H1 (cell line): Measurements from ENCODE around the gene PCDHA5. TPM values are rescaled to one million over a fixed set of nuclear protein-coding genes. Genes with fewer than 3 reads are reported as not detected.

Experiments
- CTCF ChIA-PET: fragments of 300-600 bp; sonication (Branson Sonifier 250); formaldehyde crosslinking; loops from one replicate; lab custom pipeline; 2021; ENCODE audit not compliant: partially characterized antibody; lab: Charles Lee
- POLR2A ChIA-PET: fragments of 300-600 bp; sonication (Branson Sonifier 250); formaldehyde crosslinking; loops from one replicate; lab custom pipeline; 2021; ENCODE audit warnings: inconsistent platforms; ENCODE audit not compliant: partially characterized antibody; lab: Charles Lee
- DNase-seq, 2 experiments: peaks; one replicate each; pipeline versions ENCODE4 v3.0.0 to v3.0.0-alpha.2; 2010 to 2022; ENCODE audit warnings: low spot score in 2 of 2, low read depth in 1 of 2, mixed read lengths in 1 of 2
- FAIRE-seq: peaks from 2 replicates; lab custom pipeline; 2011; peaks lifted over from hg19 to GRCh38; lab: Jason Lieb, UNC
- H2AFZ ChIP-seq: 2 replicates; pipeline ENCODE4 v1.8.1; 2012; ENCODE audit warnings: low read length, inconsistent platforms
- H2AK5ac ChIP-seq: 2 replicates; pipeline ENCODE4 v1.6.1; 2013; ENCODE audit warnings: low read depth, low read length
- H2BK120ac ChIP-seq: replicated peaks from 2 replicates; pipeline ENCODE3; 2013; ENCODE audit warnings: low read depth, low read length, inconsistent platforms
- H2BK12ac ChIP-seq: 2 replicates; pipeline ENCODE4 v1.6.1; 2013; ENCODE audit warnings: low read depth, low read length
- H2BK15ac ChIP-seq: 2 replicates; pipeline ENCODE4 v1.6.1; 2013; ENCODE audit warnings: low read length
- H2BK20ac ChIP-seq: 2 replicates; pipeline ENCODE4 v1.6.1; 2013; ENCODE audit warnings: low read length
- H2BK5ac ChIP-seq: 2 replicates; pipeline ENCODE4 v1.6.1; 2013; ENCODE audit warnings: low read depth, low read length
- H3K14ac ChIP-seq: 2 replicates; pipeline ENCODE4 v1.6.1; 2013; ENCODE audit warnings: inconsistent platforms; ENCODE audit not compliant: insufficient read length
- H3K18ac ChIP-seq: 2 replicates; pipeline ENCODE4 v1.6.1; 2013; ENCODE audit warnings: low read length; ENCODE audit errors: extremely low read depth
- H3K23ac ChIP-seq: 2 replicates; pipeline ENCODE4 v1.6.1; 2013; ENCODE audit warnings: inconsistent platforms; ENCODE audit not compliant: insufficient read length
- H3K23me2 ChIP-seq: 2 replicates; pipeline ENCODE4 v1.6.1; 2013; ENCODE audit warnings: low read depth, low read length
- H3K27ac ChIP-seq: 2 replicates; pipeline ENCODE4 v1.6.1; 2011; ENCODE audit warnings: low read depth, low read length, inconsistent platforms
- H3K27me3 ChIP-seq, 4 experiments: replicated peaks in 1 of 4; 1 replicate in 1 of 4; 2 replicates in 3 of 4; pipeline versions ENCODE4 v1.6.1 to v1.8.1; 2011 to 2013; ENCODE audit warnings: low read length in 3 of 4, mild to moderate bottlenecking in 3 of 4, inconsistent platforms in 2 of 4, mixed read lengths in 2 of 4, moderate library complexity in 1 of 4; ENCODE audit not compliant: control insufficient read depth in 3 of 4, insufficient read depth in 3 of 4; ENCODE audit errors: extremely low read depth in 1 of 4
- H3K36me3 ChIP-seq, 4 experiments: 2 replicates each; pipeline versions ENCODE4 v1.6.1 to v1.8.1; 2011 to 2013; ENCODE audit warnings: mild to moderate bottlenecking in 4 of 4, low read length in 3 of 4, moderate library complexity in 2 of 4, control low read depth in 1 of 4, inconsistent platforms in 1 of 4; ENCODE audit not compliant: insufficient read depth in 4 of 4, control insufficient read depth in 2 of 4
- H3K4ac ChIP-seq: replicated peaks from 2 replicates; pipeline ENCODE3; 2013; ENCODE audit warnings: low read length, low read depth, mixed read lengths, inconsistent platforms; ENCODE audit not compliant: insufficient read length
- H3K4me1 ChIP-seq, 4 experiments: replicated peaks in 1 of 4; 1 replicate in 1 of 4; 2 replicates in 3 of 4; pipeline versions ENCODE4 v1.6.1 to v1.8.1; 2011 to 2013; ENCODE audit warnings: low read length in 3 of 4, inconsistent platforms in 2 of 4, mixed read lengths in 1 of 4; ENCODE audit not compliant: insufficient read depth in 4 of 4, control insufficient read depth in 3 of 4
- H3K4me2 ChIP-seq, 2 experiments: 2 replicates each; pipeline versions ENCODE4 v1.6.1 to v1.8.1; 2011 to 2013; ENCODE audit warnings: low read depth in 2 of 2, low read length in 2 of 2, control low read depth in 1 of 2, inconsistent platforms in 1 of 2, mild to moderate bottlenecking in 1 of 2; ENCODE audit not compliant: insufficient read depth in 1 of 2
- H3K4me3 ChIP-seq, 4 experiments: fragments of 200-600, 300-600 bp in 1 of 4; sonication (generic), shearing (Covaris generic), sonication (Bioruptor Twin) in 1 of 4; 2 replicates each; pipeline versions ENCODE4 v1.5.1 to v1.8.1; 2011 to 2016; ENCODE audit warnings: low read length in 4 of 4, low read depth in 3 of 4, control low read depth in 2 of 4, inconsistent platforms in 2 of 4, mild to moderate bottlenecking in 2 of 4, mixed read lengths in 1 of 4, moderate library complexity in 1 of 4; ENCODE audit not compliant: insufficient read depth in 2 of 4; ENCODE audit errors: extremely low read depth in 1 of 4
- H3K56ac ChIP-seq: replicated peaks from 2 replicates; pipeline ENCODE3; 2013; ENCODE audit warnings: low read depth, mild to moderate bottlenecking, mixed read lengths, low read length, inconsistent platforms; ENCODE audit not compliant: insufficient read length
- H3K79me1 ChIP-seq: 2 replicates; pipeline ENCODE4 v1.6.1; 2013; ENCODE audit warnings: low read depth, low read length, control low read depth
- H3K79me2 ChIP-seq, 2 experiments: 2 replicates each; pipeline versions ENCODE4 v1.6.1 to v1.8.1; 2012 to 2013; ENCODE audit warnings: low read length in 2 of 2, mild to moderate bottlenecking in 2 of 2, inconsistent platforms in 1 of 2; ENCODE audit not compliant: insufficient read depth in 2 of 2, control insufficient read depth in 1 of 2
- H3K9ac ChIP-seq, 4 experiments: replicated peaks in 1 of 4; 1 replicate in 1 of 4; 2 replicates in 3 of 4; pipeline versions ENCODE4 v1.6.1 to v1.8.1; 2011 to 2013; ENCODE audit warnings: low read depth in 3 of 4, low read length in 3 of 4, control low read depth in 2 of 4, mild to moderate bottlenecking in 2 of 4, moderate library complexity in 2 of 4, inconsistent platforms in 1 of 4; ENCODE audit errors: extremely low read depth in 1 of 4
- H3K9me3 ChIP-seq, 2 experiments: 2 replicates each; pipeline versions ENCODE4 v1.6.1 to v1.8.1; 2012 to 2013; ENCODE audit warnings: mild to moderate bottlenecking in 2 of 2, moderate library complexity in 2 of 2, control low read depth in 1 of 2, inconsistent platforms in 1 of 2, low read depth in 1 of 2, low read length in 1 of 2, mixed read lengths in 1 of 2; ENCODE audit not compliant: insufficient read depth in 2 of 2
- H4K20me1 ChIP-seq, 2 experiments: replicated peaks in 1 of 2; 2 replicates each; pipeline versions ENCODE3 to v1.8.1; 2011 to 2013; ENCODE audit warnings: inconsistent platforms in 2 of 2, low read length in 2 of 2, mild to moderate bottlenecking in 1 of 2; ENCODE audit not compliant: insufficient read depth in 2 of 2, control insufficient read depth in 1 of 2
- H4K5ac ChIP-seq: 2 replicates; pipeline ENCODE4 v1.6.1; 2013; ENCODE audit warnings: low read length, low read depth, mixed read lengths, inconsistent platforms; ENCODE audit not compliant: insufficient read length
- H4K8ac ChIP-seq: 2 replicates; pipeline ENCODE4 v1.8.0; 2013; ENCODE audit warnings: mild to moderate bottlenecking, moderate library complexity, low read length, inconsistent platforms; ENCODE audit not compliant: insufficient read depth; ENCODE audit errors: extremely low read depth
- H4K91ac ChIP-seq: replicated peaks from 2 replicates; pipeline ENCODE3; 2013; ENCODE audit warnings: low read length, mixed read lengths, inconsistent platforms; ENCODE audit not compliant: insufficient read length
- CBX8 ChIP-seq: fragments of 300-800, 300-1000 bp; sonication (generic); IDR thresholded peaks from 2 replicates; pipeline ENCODE4 v1.7.1; 2016; ENCODE audit warnings: low read depth, low read length, borderline replicate concordance
- CHD2 ChIP-seq: IDR thresholded peaks from 2 replicates; pipeline ENCODE4 v1.6.1; 2012; ENCODE audit warnings: low read length, improper control_type of control experiment
- JUND ChIP-seq: IDR thresholded peaks from 2 replicates; pipeline ENCODE4 v1.6.1; 2011; ENCODE audit warnings: mild to moderate bottlenecking, improper control_type of control experiment, low read length
- NRF1 ChIP-seq: IDR thresholded peaks from 2 replicates; pipeline ENCODE4 v1.6.1; 2011; ENCODE audit warnings: mild to moderate bottlenecking, low read depth, low read length, improper control_type of control experiment
- RAD21 ChIP-seq, 2 experiments: IDR thresholded peaks in 1 of 2; conservative IDR thresholded peaks in 1 of 2; 2 replicates each; pipeline ENCODE4 v1.6.1; 2011; ENCODE audit warnings: low read depth in 2 of 2, low read length in 2 of 2, improper control_type of control experiment in 1 of 2, inconsistent platforms in 1 of 2, mild to moderate bottlenecking in 1 of 2, moderate library complexity in 1 of 2
- SP1 ChIP-seq: IDR thresholded peaks from 2 replicates; pipeline ENCODE4 v1.6.1; 2011; ENCODE audit warnings: low read depth, low read length
- YY1 ChIP-seq: IDR thresholded peaks from 2 replicates; pipeline ENCODE4 v1.6.1; 2011; ENCODE audit warnings: low read depth, mild to moderate bottlenecking, low read length
- WGBS, 2 experiments: shearing (Covaris generic) in 1 of 2; methylation state at CpG; one replicate each; pipeline versions ENCODE4 v1.1.6 to v1.1.7; 2013 to 2015; ENCODE audit warnings: low lambda C conversion rate in 2 of 2, mixed read lengths in 2 of 2, inconsistent platforms in 1 of 2, low coverage in 1 of 2, missing lambda C conversion rate in 1 of 2; ENCODE audit not compliant: insufficient replicate concordance in 2 of 2, insufficient coverage in 1 of 2, insufficient read length in 1 of 2; ENCODE audit errors: extremely low coverage in 1 of 2, missing lambda C conversion rate in 1 of 2; 5-methylcytosine and 5-hydroxymethylcytosine counted together
- polyA plus RNA-seq, 7 experiments: library from polyadenylated mRNA; depleted of rRNA in 3 of 7; stranded (reverse) in 5 of 7; unstranded in 2 of 7; fragments of >200 nt in 5 of 7; fragments of 200-250 nt in 2 of 7; gene quantifications; 1 replicate in 5 of 7; 2 replicates in 1 of 7; 4 replicates in 1 of 7; pipeline versions ENCODE4 v1.2.1 to v1.2.3, GENCODE V29; 2011 to 2013; ENCODE audit warnings: missing spikeins in 2 of 7, mixed read lengths in 2 of 7
- total RNA-seq: library from RNA; stranded (reverse); fragmentation: NEBNext Ultra II Directional; extraction: Animal tissue kit (Norgen Biotek cat#: 25700); gene quantifications from 2 replicates; pipeline ENCODE4 v1.2.1, GENCODE V29; 2021
- TF ChIP-seq, protein P1 (sequence below), 3 experiments: IDR thresholded peaks; 1 replicate in 2 of 3; 2 replicates in 1 of 3; pipeline versions ENCODE4 v1.5.1 to v1.6.1; 2011; ENCODE audit warnings: low read length in 3 of 3, mild to moderate bottlenecking in 3 of 3, inconsistent platforms in 2 of 3, low read depth in 1 of 3, moderate library complexity in 1 of 3; ENCODE audit not compliant: insufficient read depth in 1 of 3; ENCODE audit errors: control extremely low read depth in 1 of 3

Gene PCDHA5
- total and polyA plus RNA-seq, 2 of the 8 experiments (the other 6 are each of a cell fraction or from before 2014, with no cell fraction given), result 0.33 to 0.76 TPM

GRCh38 chr5:140840978-140841962, 19.9 kb downstream of the PCDHA5 start, which contains the start of gene PCDHA8:
TSS of gene PCDHA8 (plus strand) at chr5:140841187. CDS start at chr5:140841322, 135 bp downstream.
- no peaks in the 10 kb centered on the region for H3K4me1 ChIP-seq
- peak within 1 kb of the TSS in 1 of 2 experiments; percentile 43; a peak in 1 of 4 replicates for H3K4me2 ChIP-seq
- H3K4ac ChIP-seq, result no peak within 1 kb of the TSS
- no peak within 1 kb of the TSS for H2BK20ac ChIP-seq
- H4K5ac ChIP-seq, result no peak within 1 kb of the TSS
- H4K20me1 ChIP-seq, result no peaks in the 10 kb centered on the region
- H3K23ac ChIP-seq, result no peak within 1 kb of the TSS
- peaks cover 0 to 2% of the 10 kb centered on the region in 2 experiments; a peak in 1 of 4 replicates for H3K9me3 ChIP-seq
- H2BK120ac ChIP-seq, result no peak within 1 kb of the TSS
- no peak within 1 kb of the TSS for H4K91ac ChIP-seq
- H3K9ac ChIP-seq, result no peak within 1 kb of the TSS
- H3K27ac ChIP-seq, result no peak within 1 kb of the TSS
- FAIRE-seq (peak; percentile 57), DNase-seq (peak in 1 of 2 experiments; percentile 84)
- no peak within 1 kb of the TSS for H2BK12ac ChIP-seq
- CTCF ChIA-PET, result interaction anchor here (0.6 to 4.7 kb wide), 52 partner anchors 9 to 382 kb away, joined by 3 to 122 read pairs (median 5); partner anchors contain the start of genes PCDHA1, PCDHA10, PCDHA11 and PCDHA12
- H3K79me2 ChIP-seq, result no peaks in the 10 kb centered on the region
- no peaks in the 10 kb centered on the region for H3K27me3 ChIP-seq
- no peak within 1 kb of the TSS for H3K14ac ChIP-seq
- 57% methylated on average over 47 of the region's 47 CpGs; no CpG with 5 or more reads in 1 of the 2 experiments for WGBS, 2 experiments
- H3K36me3 ChIP-seq, result peaks cover 0 to 3% (median 0%) of the 10 kb centered on the region in 4 experiments; a peak in 3 of 8 replicates
- no peak within 1 kb of the TSS for H2BK15ac ChIP-seq
- H3K23me2 ChIP-seq, result no peaks in the 10 kb centered on the region
- no peak within 1 kb of the TSS for H2BK5ac ChIP-seq
- POLR2A ChIA-PET, result interaction anchor here (0.6 to 1.8 kb wide), 6 partner anchors 13 to 199 kb away, joined by 3 to 10 read pairs (median 4); partner anchors contain the start of genes PCDHA10, PCDHA11 and PCDHA6
- H3K56ac ChIP-seq, result no peak within 1 kb of the TSS
- H3K79me1 ChIP-seq, result no peaks in the 10 kb centered on the region
- H3K4me3 ChIP-seq, result peak within 1 kb of the TSS in 3 of 4 experiments; percentile 29 to 47 (median 29); a peak in 4 of 8 replicates
- no peak within 1 kb of the TSS for H2AK5ac ChIP-seq
- no peak within 1 kb of the TSS for H4K8ac ChIP-seq
- no peak within 1 kb of the TSS for H3K18ac ChIP-seq
- H2AFZ ChIP-seq, result no peak within 1 kb of the TSS
- TF ChIP-seq NRF1 (no peak), YY1 (no peak), RAD21 (IDR thresholded peaks at IDR 0.05 in 1 of 2, conservative IDR thresholded peaks at IDR 0.05 in 1 of 2; ENCODE audit: low read depth in 2 of 2, low read length in 2 of 2) (peak; percentile 70 to 76), JUND (no peak), SP1 (no peak), CHD2 (no peak), CBX8 (no peak)
- TF ChIP-seq, protein P1, sequence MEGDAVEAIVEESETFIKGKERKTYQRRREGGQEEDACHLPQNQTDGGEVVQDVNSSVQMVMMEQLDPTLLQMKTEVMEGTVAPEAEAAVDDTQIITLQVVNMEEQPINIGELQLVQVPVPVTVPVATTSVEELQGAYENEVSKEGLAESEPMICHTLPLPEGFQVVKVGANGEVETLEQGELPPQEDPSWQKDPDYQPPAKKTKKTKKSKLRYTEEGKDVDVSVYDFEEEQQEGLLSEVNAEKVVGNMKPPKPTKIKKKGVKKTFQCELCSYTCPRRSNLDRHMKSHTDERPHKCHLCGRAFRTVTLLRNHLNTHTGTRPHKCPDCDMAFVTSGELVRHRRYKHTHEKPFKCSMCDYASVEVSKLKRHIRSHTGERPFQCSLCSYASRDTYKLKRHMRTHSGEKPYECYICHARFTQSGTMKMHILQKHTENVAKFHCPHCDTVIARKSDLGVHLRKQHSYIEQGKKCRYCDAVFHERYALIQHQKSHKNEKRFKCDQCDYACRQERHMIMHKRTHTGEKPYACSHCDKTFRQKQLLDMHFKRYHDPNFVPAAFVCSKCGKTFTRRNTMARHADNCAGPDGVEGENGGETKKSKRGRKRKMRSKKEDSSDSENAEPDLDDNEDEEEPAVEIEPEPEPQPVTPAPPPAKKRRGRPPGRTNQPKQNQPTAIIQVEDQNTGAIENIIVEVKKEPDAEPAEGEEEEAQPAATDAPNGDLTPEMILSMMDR (IDR thresholded peaks at IDR 0.05; ENCODE audit: control extremely low read depth in 1 of 3, insufficient read depth in 1 of 3, low read depth in 1 of 3, low read length in 3 of 3), result peak; percentile 63 to 81 (median 79)
